SU-DHL-6 (cell line): ENCODE measurements around the gene PRICKLE2.

Experiments
- H2AFZ ChIP-seq: fragments of 200-600 bp; sonication (generic); 2 replicates; pipeline ENCODE4 v1.6.1; 2014; ENCODE audit warnings: low read depth, mild to moderate bottlenecking, moderate library complexity, mixed read lengths, antibody characterized with exemption, low read length; ENCODE audit not compliant: severe bottlenecking
- H3F3A ChIP-seq: fragments of 200-600 bp; shearing (Covaris generic); 2 replicates; pipeline ENCODE4 v1.6.0; 2016; ENCODE audit warnings: antibody characterized with exemption, mild to moderate bottlenecking; ENCODE audit not compliant: insufficient read depth
- H3K27ac ChIP-seq: fragments of 200-600 bp; sonication (generic); 2 replicates; pipeline ENCODE4 v1.5.1; 2016; ENCODE audit warnings: low read depth, mild to moderate bottlenecking, low read length, moderate library complexity, mixed read lengths
- H3K27me3 ChIP-seq: fragments of 200-600 bp; sonication (generic), shearing (Covaris generic); 2 replicates; pipeline ENCODE4 v1.6.0; 2014; ENCODE audit warnings: mild to moderate bottlenecking, low read length
- H3K36me3 ChIP-seq: fragments of 200-600 bp; sonication (generic); 2 replicates; pipeline ENCODE4 v1.6.1; 2014; ENCODE audit warnings: mild to moderate bottlenecking, low read length, mixed read lengths
- H3K4me2 ChIP-seq: fragments of 300-600, 200-600 bp; shearing (Covaris generic), sonication (generic); 2 replicates; pipeline ENCODE4 v1.6.0; 2014; ENCODE audit warnings: low read length, low read depth, mild to moderate bottlenecking; ENCODE audit not compliant: poor library complexity, severe bottlenecking
- H3K4me3 ChIP-seq: fragments of 200-600 bp; sonication (generic); 2 replicates; pipeline ENCODE4 v1.5.1; 2014; ENCODE audit warnings: antibody characterized with exemption, low read length, mild to moderate bottlenecking, mixed read lengths; ENCODE audit not compliant: insufficient read depth, poor library complexity, severe bottlenecking
- H3K79me2 ChIP-seq: fragments of 200-600 bp; sonication (generic); 2 replicates; pipeline ENCODE4 v1.6.1; 2014; ENCODE audit warnings: mild to moderate bottlenecking, low read length, moderate library complexity; ENCODE audit not compliant: insufficient read depth
- H3K9ac ChIP-seq: fragments of 200-600 bp; sonication (generic); 2 replicates; pipeline ENCODE4 v1.7.0; 2014; ENCODE audit warnings: mild to moderate bottlenecking, low read length
- H3K9me2 ChIP-seq: fragments of 200-600 bp; sonication (generic); replicated peaks from 2 replicates; pipeline ENCODE4 v1.6.1; 2014; ENCODE audit warnings: low read length; ENCODE audit not compliant: insufficient read depth
- H3K9me3 ChIP-seq: fragments of 200-600 bp; sonication (generic); 2 replicates; pipeline ENCODE4 v1.6.1; 2014; ENCODE audit warnings: low read length, mixed read lengths; ENCODE audit not compliant: insufficient read depth
- H4K20me1 ChIP-seq: fragments of 200-600 bp; sonication (generic); 2 replicates; pipeline ENCODE4 v1.6.1; 2014; ENCODE audit warnings: low read depth, mild to moderate bottlenecking, antibody characterized with exemption, low read length, moderate library complexity, mixed read lengths
- CTCF ChIP-seq: fragments of 200-600 bp; sonication (generic); IDR thresholded peaks from one replicate; pipeline ENCODE4 v1.5.1; 2017; ENCODE audit warnings: antibody characterized with exemption, mild to moderate bottlenecking, low read length, moderate library complexity; ENCODE audit not compliant: insufficient read depth, poor library complexity, severe bottlenecking
- EZH2phosphoT487 ChIP-seq: fragments of 200-600 bp; sonication (generic), shearing (Covaris generic); conservative IDR thresholded peaks from 2 replicates; pipeline ENCODE4 v1.6.1; 2018; ENCODE audit warnings: mild to moderate bottlenecking, antibody characterized with exemption, low read length, moderate library complexity, mixed read lengths

PRICKLE2 gene

GRCh38 chr3:64099316-64099715, 126.0 kb downstream of the PRICKLE2 start:
- Histone ChIP-seq H3K4me2 (no peak overlapping the region), H3K9ac (no peak overlapping the region), H2AFZ (no peak overlapping the region), H3K9me3 (no peaks in the 10 kb centered on the region), H3K27ac (no peak overlapping the region), H3K27me3 (no peaks in the 10 kb centered on the region), H4K20me1 (no peaks in the 10 kb centered on the region), H3K4me3 (no peak overlapping the region), H3K9me2 (no peaks in the 10 kb centered on the region), H3K36me3 (no peaks in the 10 kb centered on the region), H3K79me2 (no peaks in the 10 kb centered on the region), H3F3A (no peaks in the 10 kb centered on the region)
- TF ChIP-seq EZH2phosphoT487 = no peak
- no peak for TF ChIP-seq CTCF

GRCh38 chr3:64098670-64099069, 126.6 kb downstream of the PRICKLE2 start:
- H3K9ac ChIP-seq = no peak overlapping the region
- H3K27me3 ChIP-seq = no peaks in the 10 kb centered on the region
- H3K36me3 ChIP-seq = no peaks in the 10 kb centered on the region
- H3F3A ChIP-seq = no peaks in the 10 kb centered on the region
- H3K4me2 ChIP-seq = no peak overlapping the region
- H3K9me3 ChIP-seq = no peaks in the 10 kb centered on the region
- H3K79me2 ChIP-seq = no peaks in the 10 kb centered on the region
- no peak for TF ChIP-seq EZH2phosphoT487
- TF ChIP-seq CTCF = no peak
- H3K9me2 ChIP-seq = no peaks in the 10 kb centered on the region
- no peaks in the 10 kb centered on the region for H4K20me1 ChIP-seq
- no peak overlapping the region for H3K4me3 ChIP-seq
- no peak overlapping the region for H2AFZ ChIP-seq
- no peak overlapping the region for H3K27ac ChIP-seq

GRCh38 chr3:64097920-64098319, 127.3 kb downstream of the PRICKLE2 start:
- Histone ChIP-seq H3K79me2 (no peaks in the 10 kb centered on the region), H3K9me2 (no peaks in the 10 kb centered on the region), H2AFZ (no peak overlapping the region), H3K27me3 (no peaks in the 10 kb centered on the region), H3K27ac (no peak overlapping the region), H3K9ac (no peak overlapping the region), H3K4me2 (no peak overlapping the region), H4K20me1 (no peaks in the 10 kb centered on the region), H3F3A (no peaks in the 10 kb centered on the region), H3K4me3 (no peak overlapping the region), H3K36me3 (no peaks in the 10 kb centered on the region), H3K9me3 (no peaks in the 10 kb centered on the region)
- no peak for TF ChIP-seq EZH2phosphoT487
- no peak for TF ChIP-seq CTCF

GRCh38 chr3:64095802-64096201, 129.5 kb downstream of the PRICKLE2 start:
- Histone ChIP-seq H3K9me3 (no peaks in the 10 kb centered on the region), H3F3A (no peaks in the 10 kb centered on the region), H3K79me2 (no peaks in the 10 kb centered on the region), H3K9me2 (no peaks in the 10 kb centered on the region), H3K4me3 (no peak overlapping the region), H3K36me3 (no peaks in the 10 kb centered on the region), H3K4me2 (no peak overlapping the region), H4K20me1 (no peaks in the 10 kb centered on the region), H3K9ac (no peak overlapping the region), H2AFZ (no peak overlapping the region), H3K27me3 (no peaks in the 10 kb centered on the region), H3K27ac (no peak overlapping the region)
- TF ChIP-seq CTCF (no peak), EZH2phosphoT487 (no peak)
